ENCODE results near the gene HS6ST1. TPM values are rescaled to one million over a fixed set of nuclear protein-coding genes. Genes with fewer than 3 reads are reported as not detected.

HS6ST1 gene
- polyA plus RNA-seq, 1 experiment: 12.9 TPM

DNA sequence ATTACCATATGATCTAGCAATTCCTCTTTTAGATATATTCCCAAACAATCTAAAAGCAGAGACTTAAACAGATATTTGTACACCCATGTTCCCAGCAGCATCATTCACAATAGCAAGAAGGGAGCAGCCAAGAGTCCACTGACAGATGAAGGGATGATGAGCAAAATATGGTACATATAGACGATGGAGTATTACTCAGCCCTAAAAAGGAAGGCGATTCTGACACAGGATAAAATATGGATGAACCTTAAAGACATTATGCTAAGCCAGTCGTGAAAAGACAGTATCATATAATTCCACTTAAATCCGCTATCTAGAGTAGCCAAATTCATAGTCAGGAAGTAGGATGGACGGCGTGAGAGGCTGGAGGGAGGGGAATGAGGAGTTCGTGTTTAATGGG lies 20.4 kb downstream of the HS6ST1 start:
- ChIA-PET POLR2A (interaction anchor here (0.6 kb wide), 1 partner anchor 8 kb away, joined by 4 read pairs; no protein-coding TSS in a partner anchor), CTCF (no interaction called here)
- no peak overlapping the region for H3K4me3 ChIP-seq (ENCODE audit: low read depth, low read length)
- H3K27me3 ChIP-seq (ENCODE audit: control insufficient read depth, insufficient read depth, low read length): no peaks in the 10 kb centered on the region
- no peak for DNase-seq (ENCODE audit: low read depth)
- H3K36me3 ChIP-seq (ENCODE audit: control insufficient read depth, insufficient read depth, low read length): no peaks in the 10 kb centered on the region
- no peak for TF ChIP-seq CTCF (IDR thresholded peaks at IDR 0.05; ENCODE audit: insufficient read depth, low read depth, low read length)

DNA sequence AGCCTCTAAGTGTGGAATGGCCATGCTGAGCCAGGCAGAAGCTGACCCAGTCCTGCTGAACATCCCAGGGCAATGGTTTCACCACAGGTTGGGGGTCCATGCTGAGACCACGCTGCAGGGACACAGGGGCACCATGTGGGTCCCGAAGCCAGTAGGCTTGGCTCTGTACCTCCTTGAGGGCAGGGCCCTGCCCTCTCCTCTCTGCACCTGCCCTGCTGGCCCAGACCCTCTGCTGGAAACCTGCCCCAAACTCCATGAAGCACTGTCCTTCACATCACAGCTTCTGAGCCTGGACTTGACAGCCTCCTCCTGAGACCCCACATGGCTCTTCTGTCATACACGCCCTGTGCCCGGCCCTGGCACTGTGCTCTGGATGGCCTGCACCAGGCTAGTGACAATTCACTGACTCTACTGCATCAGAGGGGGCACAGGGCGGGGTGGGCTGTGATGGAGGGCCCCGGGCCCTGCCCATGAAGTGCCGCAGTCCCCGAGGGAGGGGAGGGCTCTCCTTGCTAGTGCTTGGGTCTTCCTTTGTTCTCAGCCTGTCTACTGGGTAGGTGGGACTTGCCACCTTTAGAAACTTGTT lies 24.7 kb downstream of the HS6ST1 start:
- DNase-seq (ENCODE audit: low read depth): no peak
- ChIA-PET POLR2A (no interaction called here), CTCF (interaction anchor here (0.7 to 1.1 kb wide), 2 partner anchors 9 to 10 kb away, joined by 3 to 4 read pairs; no protein-coding TSS in a partner anchor)

GRCh38 chr2:128293426-128293755 lies 25.3 kb downstream of the HS6ST1 start:
- TF ChIP-seq CTCF (IDR thresholded peaks at IDR 0.05; ENCODE audit: insufficient read depth, low read depth, low read length): no peak
- no peak for DNase-seq (ENCODE audit: low read depth)
- ChIA-PET CTCF (interaction anchor here (1.1 kb wide), 1 partner anchor 10 kb away, joined by 3 read pairs; no protein-coding TSS in a partner anchor), POLR2A (no interaction called here)
- Histone ChIP-seq H3K36me3 (ENCODE audit: control insufficient read depth, insufficient read depth, low read length) (no peaks in the 10 kb centered on the region; the same call in 1 of the 2 replicates), H3K27me3 (ENCODE audit: control insufficient read depth, insufficient read depth, low read length) (no peaks in the 10 kb centered on the region), H3K4me3 (ENCODE audit: low read depth, low read length) (no peak overlapping the region)

More for the DNA sequence above, 24.7 kb downstream of the HS6ST1 start:
- H3K27me3 ChIP-seq (ENCODE audit: control insufficient read depth, insufficient read depth, low read length): no peaks in the 10 kb centered on the region
- no peak overlapping the region for H3K4me3 ChIP-seq (ENCODE audit: low read depth, low read length)
- no peaks in the 10 kb centered on the region; the same call in 1 of the 2 replicates for H3K36me3 ChIP-seq (ENCODE audit: control insufficient read depth, insufficient read depth, low read length)
- no peak for TF ChIP-seq CTCF (IDR thresholded peaks at IDR 0.05; ENCODE audit: insufficient read depth, low read depth, low read length)

DNA sequence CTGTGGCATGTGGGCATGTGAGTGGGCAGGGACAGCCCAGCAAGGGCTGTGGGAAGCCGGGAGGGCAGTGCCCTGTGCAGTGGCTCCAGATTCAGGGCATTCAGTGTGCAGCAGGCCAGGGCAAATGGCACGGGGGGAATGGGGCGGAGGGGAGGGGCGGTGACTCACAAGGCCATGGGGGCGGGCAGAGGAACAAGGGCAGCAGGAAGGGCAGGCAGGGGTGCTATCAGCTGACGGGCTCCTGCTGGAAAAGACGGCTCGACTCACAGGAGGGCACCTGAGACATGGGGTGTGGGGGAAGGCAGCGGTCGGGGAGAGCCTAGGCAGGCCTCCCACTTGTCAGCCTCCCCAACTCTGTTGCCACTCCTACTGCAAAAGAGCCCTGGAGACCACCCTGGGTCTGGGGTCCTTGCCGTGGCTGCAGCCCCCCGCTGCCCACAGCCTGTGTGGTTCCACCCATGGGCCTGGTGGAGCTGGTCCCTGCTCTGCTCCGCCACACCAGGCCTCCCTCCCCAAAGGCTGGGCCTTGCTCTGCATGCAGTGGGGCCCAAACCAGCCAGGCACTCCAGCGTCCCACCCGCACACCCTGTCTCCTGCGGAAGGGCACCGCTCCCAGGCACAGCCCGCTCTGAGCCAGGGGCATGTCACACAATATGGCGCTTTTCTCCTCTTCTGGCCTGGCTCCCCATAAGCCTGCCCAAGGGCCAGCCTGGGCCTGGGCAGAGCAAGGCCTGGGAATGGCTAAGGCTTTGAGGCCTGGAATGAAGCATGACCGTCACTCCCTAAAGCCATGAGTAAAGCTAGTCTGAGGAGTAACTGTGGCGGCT lies 25.9 kb downstream of the HS6ST1 start:
- Histone ChIP-seq H3K4me3 (ENCODE audit: low read depth, low read length) (no peak overlapping the region), H3K27me3 (ENCODE audit: control insufficient read depth, insufficient read depth, low read length) (no peaks in the 10 kb centered on the region), H3K36me3 (ENCODE audit: control insufficient read depth, insufficient read depth, low read length) (peaks cover 1% of the 10 kb centered on the region; the same call in 1 of the 2 replicates)
- no peak for DNase-seq (ENCODE audit: low read depth)
- CTCF ChIA-PET: interaction anchor here (1.1 kb wide), 1 partner anchor 9 kb away, joined by 3 read pairs; no protein-coding TSS in a partner anchor
- no peak for TF ChIP-seq CTCF (IDR thresholded peaks at IDR 0.05; ENCODE audit: insufficient read depth, low read depth, low read length)
- POLR2A ChIA-PET: no interaction called here

GRCh38 chr2:128291844-128292598 lies 26.6 kb downstream of the HS6ST1 start:
- CTCF ChIA-PET: interaction anchor here (0.9 kb wide), 1 partner anchor 9 kb away, joined by 3 read pairs; no protein-coding TSS in a partner anchor
- no peak for DNase-seq (ENCODE audit: low read depth)
- Histone ChIP-seq H3K36me3 (ENCODE audit: control insufficient read depth, insufficient read depth, low read length) (peaks cover 1% of the 10 kb centered on the region), H3K27me3 (ENCODE audit: control insufficient read depth, insufficient read depth, low read length) (no peaks in the 10 kb centered on the region), H3K4me3 (ENCODE audit: low read depth, low read length) (no peak overlapping the region)
- POLR2A ChIA-PET: no interaction called here
- no peak for TF ChIP-seq CTCF (IDR thresholded peaks at IDR 0.05; ENCODE audit: insufficient read depth, low read depth, low read length)

Measured in BJ (cell line).